GM12878 (cell line): ENCODE results near the gene HOXB1. TPM values are rescaled to one million over a fixed set of nuclear protein-coding genes. Genes with fewer than 3 reads are reported as not detected.

ENCODE experiments used
- ATAC-seq: fragments of 200-7000 bp; cut with Tn5 transposase; 3 replicates; pipeline ENCODE4 v1.9.1; 2020; ENCODE audit warnings: mild to moderate bottlenecking, moderate library complexity
- BruUV-seq: library from RNA; stranded (reverse); fragments of 400-500 nt; replicated peaks from 2 replicates; lab custom pipeline; 2021; lab: Mats Ljungman, UMichigan
- CTCF ChIA-PET: fragments of 300-600 bp; sonication (Branson Sonifier 250); formaldehyde crosslinking; extraction: SDS; loops from one replicate; lab custom pipeline; 2021; ENCODE audit warnings: inconsistent platforms; lab: Yijun Ruan, JAX
- POLR2A ChIA-PET: fragments of 350-600 bp; formaldehyde crosslinking; extraction: SDS; loops from one replicate; lab custom pipeline; 2021; ENCODE audit warnings: inconsistent platforms; lab: Charles Lee
- RAD21 ChIA-PET: fragments of 300-600 bp; sonication (Branson Sonifier 250); formaldehyde crosslinking; loops from one replicate; lab custom pipeline; 2023; ENCODE audit warnings: antibody characterized with exemption; ENCODE audit not compliant: unreplicated experiment; lab: Charles Lee
- SMC1A ChIA-PET: fragments of 300-600 bp; sonication (Branson Sonifier 250); formaldehyde crosslinking; loops from one replicate; lab custom pipeline; 2023; ENCODE audit not compliant: unreplicated experiment, uncharacterized antibody; lab: Charles Lee
- DNase-seq: peaks from one replicate; pipeline ENCODE4 v3.0.0-alpha.2; 2011; ENCODE audit warnings: low read depth, low spot score
- FAIRE-seq: peaks from 3 replicates; lab custom pipeline; 2011; peaks lifted over from hg19 to GRCh38; lab: Jason Lieb, UNC
- H2AFZ ChIP-seq: 2 replicates; pipeline ENCODE4 v1.6.0; 2011; ENCODE audit warnings: low read depth, low read length, control low read depth; ENCODE audit not compliant: control insufficient read depth
- H3K27ac ChIP-seq: 2 replicates; pipeline ENCODE4 v1.5.1; 2011; ENCODE audit warnings: control low read depth; ENCODE audit not compliant: control insufficient read depth, insufficient read depth
- H3K27me3 ChIP-seq, 2 experiments: replicated peaks in 1 of 2; 2 replicates each; pipeline versions ENCODE4 v1.6.0 to v1.6.1; 2011; ENCODE audit warnings: low read length in 1 of 2; ENCODE audit not compliant: control insufficient read depth in 2 of 2, insufficient read depth in 2 of 2
- H3K36me3 ChIP-seq, 2 experiments: 2 replicates each; pipeline ENCODE4 v1.5.1; 2011; ENCODE audit warnings: low read length in 1 of 2; ENCODE audit not compliant: control insufficient read depth in 2 of 2, insufficient read depth in 2 of 2
- H3K4me1 ChIP-seq: 2 replicates; pipeline ENCODE4 v1.6.1; 2011; ENCODE audit warnings: mild to moderate bottlenecking, low read length, moderate library complexity, mixed read lengths; ENCODE audit not compliant: control insufficient read depth, insufficient read depth
- H3K4me2 ChIP-seq: 2 replicates; pipeline ENCODE4 v1.6.0; 2011; ENCODE audit warnings: control low read depth; ENCODE audit not compliant: control insufficient read depth, insufficient read depth
- H3K4me3 ChIP-seq: fragments of 200-600 bp; sonication (generic); 2 replicates; pipeline ENCODE4 v1.5.1; 2016
- H3K79me2 ChIP-seq: 2 replicates; pipeline ENCODE4 v1.6.0; 2011; ENCODE audit warnings: low read length; ENCODE audit not compliant: control insufficient read depth, insufficient read depth
- H3K9ac ChIP-seq: 2 replicates; pipeline ENCODE4 v1.8.0; 2011; ENCODE audit warnings: low read length, control low read depth, mixed read lengths; ENCODE audit not compliant: control insufficient read depth, insufficient read depth
- H3K9me3 ChIP-seq: replicated peaks from 3 replicates; pipeline ENCODE4 v1.5.1; 2011; ENCODE audit warnings: mild to moderate bottlenecking, low read length; ENCODE audit not compliant: control insufficient read depth, insufficient read depth
- H4K20me1 ChIP-seq: 2 replicates; pipeline ENCODE4 v1.6.0; 2011; ENCODE audit not compliant: control insufficient read depth, insufficient read depth
- CREB1 ChIP-seq: IDR thresholded peaks from 2 replicates; pipeline ENCODE4 v1.6.1; 2012; ENCODE audit warnings: low read depth, mild to moderate bottlenecking, inconsistent platforms
- PML ChIP-seq: IDR thresholded peaks from 2 replicates; pipeline ENCODE4 v1.6.1; 2012; ENCODE audit warnings: low read length, inconsistent platforms
- RAD21 ChIP-seq: IDR thresholded peaks from 2 replicates; pipeline ENCODE4 v1.6.1; 2011; ENCODE audit warnings: mild to moderate bottlenecking, low read depth, low read length, moderate library complexity; ENCODE audit not compliant: insufficient read depth
- SMC3 ChIP-seq: IDR thresholded peaks from 2 replicates; pipeline ENCODE4 v1.6.1; 2011; ENCODE audit warnings: low read length, improper control_type of control experiment, borderline replicate concordance
- WGBS: methylation state at CpG from one replicate; pipeline ENCODE4 v1.1.6; 2016; ENCODE audit warnings: low lambda C conversion rate; ENCODE audit not compliant: insufficient replicate concordance, insufficient coverage; ENCODE audit errors: missing lambda C conversion rate; 5-methylcytosine and 5-hydroxymethylcytosine counted together
- in situ Hi-C: fragments of 300-500 bp; cut with MboI; formaldehyde crosslinking; loops from 9 replicates; pipeline ENCODE4 v1.14.3; 2018; ENCODE audit warnings: mixed read lengths
- intact Hi-C: fragments of 100-400 bp; cut with micrococcal nuclease; formaldehyde crosslinking; loops from one replicate; pipeline ENCODE4 v1.14.2; 2022; ENCODE audit not compliant: unreplicated experiment
- polyA plus RNA-seq, 11 experiments: library from polyadenylated mRNA; depleted of rRNA in 4 of 11; unstranded in 6 of 11; stranded (reverse) in 5 of 11; fragments of >200 nt; fragmentation: Nextera tagmentation in 4 of 11; fragmentation: Illumina TruSeq in 1 of 11; extraction: Ambion mirVana in 4 of 11; extraction: Trizol in 1 of 11; gene quantifications; 1 replicate in 1 of 11; 2 replicates in 10 of 11; pipeline versions ENCODE4 v1.2.1 to v1.2.3, GENCODE V29; 2011 to 2016; ENCODE audit warnings: inconsistent platforms in 2 of 11, missing spikeins in 2 of 11, low read depth in 1 of 11
- total RNA-seq, 4 experiments: library from RNA; depleted of rRNA in 3 of 4; stranded (reverse); fragments of >200 nt in 3 of 4; fragmentation: Illumina TruSeq in 1 of 4; extraction: Trizol in 1 of 4; gene quantifications; 2 replicates each; pipeline versions ENCODE4 v1.2.1 to v1.2.3, GENCODE V29; 2013 to 2021
- TF ChIP-seq, protein P1 (sequence below): fragments of 450-650 bp; IDR thresholded peaks from 2 replicates; pipeline ENCODE4 v1.6.1; 2016; ENCODE audit warnings: mild to moderate bottlenecking
- TF ChIP-seq, protein P2 (sequence below), 3 experiments: IDR thresholded peaks in 2 of 3; conservative IDR thresholded peaks in 1 of 3; 2 replicates each; pipeline ENCODE4 v1.5.1; 2011; ENCODE audit warnings: low read depth in 3 of 3, low read length in 3 of 3, mild to moderate bottlenecking in 3 of 3, control low read depth in 2 of 3, moderate library complexity in 2 of 3, inconsistent platforms in 1 of 3, mixed read lengths in 1 of 3; ENCODE audit not compliant: control insufficient read depth in 2 of 3, insufficient read depth in 1 of 3; ENCODE audit errors: extremely low read depth in 1 of 3

Gene HOXB1
- total and polyA plus RNA-seq, 10 of the 15 experiments (the other 5 are each of a cell fraction or from before 2014, with no cell fraction given), result not detected

DNA sequence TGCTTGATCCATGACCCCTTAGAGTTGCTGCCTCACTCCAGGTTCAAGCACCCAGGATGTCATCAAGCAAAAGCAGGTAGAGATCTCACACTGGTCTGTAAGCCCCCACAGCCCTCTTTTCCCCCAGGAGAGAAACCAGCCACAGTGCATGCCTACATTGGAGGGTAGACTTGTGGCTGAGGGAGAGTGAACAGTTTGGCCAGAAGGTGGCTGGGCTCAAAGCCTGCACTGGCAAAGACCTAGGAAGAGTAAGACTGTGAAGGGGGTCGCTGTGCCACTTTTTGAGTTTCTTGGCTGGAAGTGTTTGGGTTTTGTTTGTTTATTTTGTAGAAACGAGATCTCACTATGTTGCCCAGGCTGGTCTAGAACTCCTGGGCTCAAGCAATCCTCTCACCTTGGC, 28.5 kb downstream of the HOXB1 start:
- intact Hi-C loops, result no loop called here
- Histone ChIP-seq H3K4me3 (no peak overlapping the region), H3K9ac (no peak overlapping the region), H3K27me3 (no peaks in the 10 kb centered on the region), H3K4me2 (no peak overlapping the region), H3K27ac (no peak overlapping the region), H4K20me1 (no peaks in the 10 kb centered on the region), H3K79me2 (no peaks in the 10 kb centered on the region), H3K36me3 (no peaks in the 10 kb centered on the region), H2AFZ (no peak overlapping the region), H3K9me3 (no peaks in the 10 kb centered on the region), H3K4me1 (peaks cover 18% of the 10 kb centered on the region)
- ATAC-seq (no peak), FAIRE-seq (no peak), DNase-seq (no peak)
- RAD21 ChIA-PET, result no interaction called here
- POLR2A ChIA-PET, result no interaction called here
- no TSS peak for BruUV-seq
- SMC1A ChIA-PET, result interaction anchor here (1.7 to 4.6 kb wide), 2 partner anchors 10 to 13 kb away, joined by 9 to 31 read pairs; no protein-coding TSS in a partner anchor
- WGBS, result 20% methylated on average over 2 of the region's 2 CpGs
- TF ChIP-seq PML, result no peak
- TF ChIP-seq, protein P1, sequence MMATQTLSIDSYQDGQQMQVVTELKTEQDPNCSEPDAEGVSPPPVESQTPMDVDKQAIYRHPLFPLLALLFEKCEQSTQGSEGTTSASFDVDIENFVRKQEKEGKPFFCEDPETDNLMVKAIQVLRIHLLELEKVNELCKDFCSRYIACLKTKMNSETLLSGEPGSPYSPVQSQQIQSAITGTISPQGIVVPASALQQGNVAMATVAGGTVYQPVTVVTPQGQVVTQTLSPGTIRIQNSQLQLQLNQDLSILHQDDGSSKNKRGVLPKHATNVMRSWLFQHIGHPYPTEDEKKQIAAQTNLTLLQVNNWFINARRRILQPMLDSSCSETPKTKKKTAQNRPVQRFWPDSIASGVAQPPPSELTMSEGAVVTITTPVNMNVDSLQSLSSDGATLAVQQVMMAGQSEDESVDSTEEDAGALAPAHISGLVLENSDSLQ, result no peak
- in situ Hi-C loops, result no loop called here
- CTCF ChIA-PET, result interaction anchor here (1.1 to 5.7 kb wide), 4 partner anchors 9 to 91 kb away, joined by 3 to 36 read pairs (median 8); partner anchors contain the start of gene HOXB5

DNA sequence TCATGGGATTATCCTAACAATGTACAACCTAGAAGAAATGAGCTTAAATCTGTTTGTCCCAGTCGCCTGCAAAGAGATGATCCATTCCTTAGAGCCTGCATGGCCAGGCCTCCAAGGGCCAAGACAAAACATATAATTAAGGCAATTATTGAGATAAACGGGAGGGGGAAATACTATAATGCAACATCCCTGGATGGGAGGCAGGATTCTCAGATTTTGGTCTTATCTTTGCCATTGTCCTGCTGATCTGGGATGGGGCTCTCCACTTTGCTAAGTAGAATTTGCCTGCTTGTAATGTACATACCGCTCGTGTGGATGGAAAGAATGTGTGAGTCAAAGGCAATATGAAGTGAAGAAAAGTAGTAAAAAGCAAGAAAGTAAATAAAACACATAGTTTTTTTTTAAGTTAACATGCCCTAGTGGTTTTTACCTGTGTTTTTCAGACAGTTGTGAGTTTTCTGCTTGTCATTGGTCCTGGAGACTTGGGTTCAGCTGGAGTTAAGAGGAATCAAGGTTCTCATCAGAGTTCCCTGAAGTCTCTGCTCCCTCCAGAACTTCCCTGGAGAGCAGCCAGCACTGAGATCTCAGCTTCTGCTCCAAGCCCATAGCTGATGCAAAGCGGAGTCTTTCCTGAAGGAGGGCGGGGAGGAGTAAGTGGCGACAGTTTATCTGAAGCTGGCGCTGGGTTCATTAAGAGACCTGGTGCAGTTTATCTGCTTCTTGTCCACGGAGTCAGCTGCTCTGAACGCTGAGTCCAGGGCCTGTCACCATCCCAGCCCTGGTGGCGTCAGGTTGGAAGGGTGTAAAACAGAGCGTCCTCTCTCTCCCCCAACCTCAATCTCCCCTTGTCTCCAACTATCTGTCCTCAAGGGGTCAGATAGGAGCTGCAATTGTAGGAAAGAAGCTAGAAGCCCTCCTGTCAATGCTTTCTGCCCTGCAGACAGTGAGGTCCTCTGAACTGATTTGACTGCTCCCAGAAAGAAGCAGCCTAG, 30.1 kb downstream of the HOXB1 start:
- Histone ChIP-seq H2AFZ (no peak overlapping the region), H3K4me3 (no peak overlapping the region), H3K9me3 (no peaks in the 10 kb centered on the region)
- in situ Hi-C loops, result no loop called here
- DNase-seq, result no peak
- ChIA-PET RAD21 (interaction anchor here (0.5 to 1.5 kb wide), 10 partner anchors 8 to 148 kb away, joined by 3 to 7 read pairs (median 4); no protein-coding TSS in a partner anchor), SMC1A (interaction anchor here (0.8 to 2.6 kb wide), 12 partner anchors 9 to 151 kb away, joined by 3 to 9 read pairs (median 4); partner anchors contain the start of genes HOXB4 and HOXB5)
- TF ChIP-seq SMC3 (peak; percentile 48; the same call in 1 of the 2 replicates), CREB1 (no peak), RAD21 (peak; percentile 62)
- TF ChIP-seq, protein P2, sequence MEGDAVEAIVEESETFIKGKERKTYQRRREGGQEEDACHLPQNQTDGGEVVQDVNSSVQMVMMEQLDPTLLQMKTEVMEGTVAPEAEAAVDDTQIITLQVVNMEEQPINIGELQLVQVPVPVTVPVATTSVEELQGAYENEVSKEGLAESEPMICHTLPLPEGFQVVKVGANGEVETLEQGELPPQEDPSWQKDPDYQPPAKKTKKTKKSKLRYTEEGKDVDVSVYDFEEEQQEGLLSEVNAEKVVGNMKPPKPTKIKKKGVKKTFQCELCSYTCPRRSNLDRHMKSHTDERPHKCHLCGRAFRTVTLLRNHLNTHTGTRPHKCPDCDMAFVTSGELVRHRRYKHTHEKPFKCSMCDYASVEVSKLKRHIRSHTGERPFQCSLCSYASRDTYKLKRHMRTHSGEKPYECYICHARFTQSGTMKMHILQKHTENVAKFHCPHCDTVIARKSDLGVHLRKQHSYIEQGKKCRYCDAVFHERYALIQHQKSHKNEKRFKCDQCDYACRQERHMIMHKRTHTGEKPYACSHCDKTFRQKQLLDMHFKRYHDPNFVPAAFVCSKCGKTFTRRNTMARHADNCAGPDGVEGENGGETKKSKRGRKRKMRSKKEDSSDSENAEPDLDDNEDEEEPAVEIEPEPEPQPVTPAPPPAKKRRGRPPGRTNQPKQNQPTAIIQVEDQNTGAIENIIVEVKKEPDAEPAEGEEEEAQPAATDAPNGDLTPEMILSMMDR (IDR thresholded peaks at IDR 0.05 in 2 of 3, conservative IDR thresholded peaks at IDR 0.05 in 1 of 3; ENCODE audit: control insufficient read depth in 2 of 3, extremely low read depth in 1 of 3, insufficient read depth in 1 of 3, low read depth in 3 of 3, low read length in 3 of 3), result peak; percentile 24 to 30 (median 28); a peak in 4 of 6 replicates
- TF ChIP-seq, all 136 proteins: peak for 3
- H3K27ac ChIP-seq, result no peak overlapping the region
- H3K9ac ChIP-seq, result no peak overlapping the region
- ATAC-seq, result no peak
- WGBS, result 59% methylated on average over 12 of the region's 12 CpGs
- H4K20me1 ChIP-seq, result no peaks in the 10 kb centered on the region
- H3K4me2 ChIP-seq, result no peak overlapping the region
- H3K27me3 ChIP-seq, result no peaks in the 10 kb centered on the region
- H3K4me1 ChIP-seq, result peaks cover 8% of the 10 kb centered on the region; the same call in 1 of the 2 replicates
- FAIRE-seq, result no peak
- intact Hi-C loops, result no loop called here
- H3K36me3 ChIP-seq, result no peaks in the 10 kb centered on the region
- no TSS peak for BruUV-seq
- ChIA-PET CTCF (interaction anchor here (1.1 to 1.8 kb wide), 4 partner anchors 9 to 100 kb away, joined by 3 to 13 read pairs (median 4); no protein-coding TSS in a partner anchor), POLR2A (interaction anchor here (1.1 to 1.2 kb wide), 3 partner anchors 23 to 87 kb away, joined by 3 read pairs; no protein-coding TSS in a partner anchor)
- no peaks in the 10 kb centered on the region for H3K79me2 ChIP-seq
